KMS-11 (cell line): Measurements from ENCODE around the gene OGDHL.

Source experiments
- H2AFZ ChIP-seq: fragments of 200-600 bp; sonication (generic); 2 replicates; pipeline ENCODE4 v1.6.1; 2016; ENCODE audit warnings: antibody characterized with exemption, mixed run types, low read depth
- H3K27ac ChIP-seq: fragments of 200-600 bp; sonication (generic); 2 replicates; pipeline ENCODE4 v1.6.1; 2016; ENCODE audit warnings: mild to moderate bottlenecking, mixed run types
- H3K27me3 ChIP-seq: fragments of 200-600 bp; sonication (generic); 2 replicates; pipeline ENCODE4 v1.6.1; 2017; ENCODE audit warnings: mild to moderate bottlenecking, low read depth, mixed run types, moderate library complexity; ENCODE audit not compliant: insufficient read depth
- H3K36me3 ChIP-seq: fragments of 200-600 bp; sonication (generic); 2 replicates; pipeline ENCODE4 v1.6.1; 2017; ENCODE audit warnings: mild to moderate bottlenecking, mixed run types; ENCODE audit not compliant: insufficient read depth
- H3K4me1 ChIP-seq: fragments of 200-600 bp; sonication (generic); 2 replicates; pipeline ENCODE4 v1.6.1; 2016; ENCODE audit warnings: mild to moderate bottlenecking, low read depth, mixed run types; ENCODE audit not compliant: poor library complexity, severe bottlenecking
- H3K4me2 ChIP-seq: fragments of 200-600 bp; sonication (generic); 2 replicates; pipeline ENCODE4 v1.7.0; 2016; ENCODE audit warnings: mild to moderate bottlenecking, mixed run types
- H3K4me3 ChIP-seq: fragments of 200-600 bp; sonication (generic); IDR thresholded peaks from 2 replicates; pipeline ENCODE4 v1.6.1; 2017; ENCODE audit warnings: low read depth, low read length, mixed read lengths; ENCODE audit not compliant: insufficient read depth
- H3K79me2 ChIP-seq: fragments of 200-600 bp; sonication (generic); 2 replicates; pipeline ENCODE4 v1.6.1; 2016; ENCODE audit warnings: low read depth, mixed run types; ENCODE audit not compliant: insufficient read depth
- H3K9ac ChIP-seq: fragments of 200-600 bp; sonication (generic); 2 replicates; pipeline ENCODE4 v1.6.1; 2016; ENCODE audit warnings: mild to moderate bottlenecking, mixed run types
- H4K20me1 ChIP-seq: fragments of 200-600 bp; sonication (generic); 2 replicates; pipeline ENCODE4 v1.6.1; 2016; ENCODE audit warnings: mild to moderate bottlenecking, mixed run types; ENCODE audit not compliant: insufficient read depth
- TF ChIP-seq, protein P1 (sequence below): fragments of 200-600 bp; sonication (generic); conservative IDR thresholded peaks from 2 replicates; pipeline ENCODE4 v1.6.1; 2017; ENCODE audit warnings: low read depth, mild to moderate bottlenecking, antibody characterized with exemption, low read length, moderate library complexity, mixed read lengths

The OGDHL gene

DNA sequence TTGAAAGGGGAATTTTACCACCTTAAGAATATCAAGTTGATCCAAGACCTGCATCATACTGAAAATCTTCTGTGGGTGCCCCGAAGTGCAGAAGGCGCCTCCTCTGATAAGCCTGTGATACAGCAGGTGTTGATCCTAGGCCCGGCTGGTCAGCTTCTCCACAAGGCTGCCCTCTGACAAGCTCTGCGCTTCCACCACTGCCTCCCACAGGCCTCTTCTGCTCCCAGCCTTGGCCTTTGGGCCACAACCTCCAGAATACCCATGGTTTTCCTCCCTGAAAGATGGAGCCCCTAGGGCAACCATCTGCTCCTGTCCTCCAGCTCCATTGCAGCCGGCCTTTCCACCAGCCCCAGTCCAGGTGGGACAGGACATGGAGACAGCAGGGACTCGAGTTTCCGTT, 5.6 kb upstream of the OGDHL start:
- no peak overlapping the region for H3K4me3 ChIP-seq
- no peaks in the 10 kb centered on the region for H3K4me1 ChIP-seq
- H3K36me3 ChIP-seq: no peaks in the 10 kb centered on the region
- H3K4me2 ChIP-seq: no peak overlapping the region
- no peaks in the 10 kb centered on the region for H4K20me1 ChIP-seq
- H3K9ac ChIP-seq: no peak overlapping the region
- no peaks in the 10 kb centered on the region; the same call in 1 of the 2 replicates for H3K27me3 ChIP-seq
- TF ChIP-seq, protein P1, sequence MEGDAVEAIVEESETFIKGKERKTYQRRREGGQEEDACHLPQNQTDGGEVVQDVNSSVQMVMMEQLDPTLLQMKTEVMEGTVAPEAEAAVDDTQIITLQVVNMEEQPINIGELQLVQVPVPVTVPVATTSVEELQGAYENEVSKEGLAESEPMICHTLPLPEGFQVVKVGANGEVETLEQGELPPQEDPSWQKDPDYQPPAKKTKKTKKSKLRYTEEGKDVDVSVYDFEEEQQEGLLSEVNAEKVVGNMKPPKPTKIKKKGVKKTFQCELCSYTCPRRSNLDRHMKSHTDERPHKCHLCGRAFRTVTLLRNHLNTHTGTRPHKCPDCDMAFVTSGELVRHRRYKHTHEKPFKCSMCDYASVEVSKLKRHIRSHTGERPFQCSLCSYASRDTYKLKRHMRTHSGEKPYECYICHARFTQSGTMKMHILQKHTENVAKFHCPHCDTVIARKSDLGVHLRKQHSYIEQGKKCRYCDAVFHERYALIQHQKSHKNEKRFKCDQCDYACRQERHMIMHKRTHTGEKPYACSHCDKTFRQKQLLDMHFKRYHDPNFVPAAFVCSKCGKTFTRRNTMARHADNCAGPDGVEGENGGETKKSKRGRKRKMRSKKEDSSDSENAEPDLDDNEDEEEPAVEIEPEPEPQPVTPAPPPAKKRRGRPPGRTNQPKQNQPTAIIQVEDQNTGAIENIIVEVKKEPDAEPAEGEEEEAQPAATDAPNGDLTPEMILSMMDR: no peak
- no peak overlapping the region for H3K27ac ChIP-seq
- no peak overlapping the region for H2AFZ ChIP-seq
- H3K79me2 ChIP-seq: no peaks in the 10 kb centered on the region

DNA sequence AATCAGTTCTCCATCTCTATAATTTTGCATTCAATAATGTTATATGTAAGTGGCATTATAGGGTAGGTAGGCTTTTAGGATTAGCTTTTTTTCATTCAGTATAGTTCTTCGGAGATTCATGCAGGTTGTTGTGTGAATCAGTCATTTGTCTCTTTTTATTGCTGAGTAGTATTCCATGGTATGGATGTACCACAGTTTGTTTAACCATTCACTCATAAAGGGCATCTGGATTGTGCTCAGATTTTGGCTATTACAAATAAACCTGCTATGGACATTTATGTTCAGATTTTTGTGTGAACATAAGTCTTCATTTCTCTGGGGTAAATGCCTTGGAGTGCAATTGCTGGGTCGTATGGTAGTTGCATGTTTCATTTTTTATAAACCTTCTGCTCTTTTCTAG, 4.4 kb upstream of the OGDHL start:
- Histone ChIP-seq H3K4me3 (no peak overlapping the region), H3K36me3 (no peaks in the 10 kb centered on the region), H3K27ac (no peak overlapping the region), H3K9ac (no peak overlapping the region), H4K20me1 (no peaks in the 10 kb centered on the region), H3K4me2 (no peak overlapping the region), H3K27me3 (no peaks in the 10 kb centered on the region; the same call in 1 of the 2 replicates), H2AFZ (no peak overlapping the region), H3K4me1 (no peaks in the 10 kb centered on the region), H3K79me2 (no peaks in the 10 kb centered on the region)
- TF ChIP-seq, protein P1: no peak

DNA sequence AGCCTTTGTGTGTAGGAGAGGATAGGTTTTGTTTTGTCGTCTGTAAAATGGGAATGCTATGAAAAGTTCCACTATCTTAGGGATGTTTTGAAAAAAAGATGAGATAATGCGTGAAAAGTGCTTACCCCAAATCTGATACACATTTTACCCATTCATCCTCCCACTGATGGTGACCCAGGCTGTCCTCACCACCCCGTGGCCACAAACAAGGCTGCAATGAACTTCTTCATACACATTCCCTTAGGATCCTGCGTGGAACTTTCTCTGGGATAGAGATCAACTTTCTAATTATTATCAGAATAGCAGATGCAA, 399 bp upstream of the OGDHL start:
- Histone ChIP-seq H3K27me3 (no peaks in the 10 kb centered on the region; the same call in 1 of the 2 replicates), H2AFZ (peak overlapping the region; percentile 64), H4K20me1 (no peaks in the 10 kb centered on the region), H3K36me3 (no peaks in the 10 kb centered on the region), H3K4me1 (no peaks in the 10 kb centered on the region), H3K4me2 (peak overlapping the region; percentile 50; the same call in 1 of the 2 replicates), H3K9ac (no peak overlapping the region), H3K4me3 (no peak overlapping the region), H3K79me2 (no peaks in the 10 kb centered on the region), H3K27ac (no peak overlapping the region)
- TF ChIP-seq, protein P1: no peak

DNA sequence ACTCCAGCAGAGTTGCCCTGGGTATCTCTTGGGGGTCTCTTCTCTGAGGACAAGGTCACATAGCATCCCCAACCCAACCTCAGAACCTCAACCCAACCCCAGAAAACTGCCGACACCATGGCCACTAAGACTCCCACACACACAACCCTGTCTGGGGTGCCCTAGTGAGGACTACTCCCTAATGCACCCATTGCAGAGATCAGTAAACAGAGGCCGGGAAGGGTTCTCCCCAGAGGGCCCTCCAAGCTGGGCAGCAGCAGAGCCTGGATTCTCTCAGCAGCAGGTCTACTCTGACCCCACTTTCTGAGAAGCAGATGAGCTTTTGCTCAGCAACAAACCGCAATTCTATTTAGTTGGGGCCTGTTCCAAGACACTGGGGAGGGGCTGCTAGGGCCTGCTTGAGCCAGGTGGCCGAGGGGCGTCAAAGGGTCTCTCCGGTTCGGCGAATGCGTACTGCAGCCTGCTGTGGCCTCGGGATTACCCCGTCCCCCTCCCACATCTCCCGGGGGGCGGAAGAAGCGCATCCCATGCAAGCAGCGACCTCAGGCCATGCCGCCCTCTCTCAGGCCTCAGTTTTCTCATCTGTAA, 828 bp downstream of the OGDHL start:
- Histone ChIP-seq H3K4me2 (peak overlapping the region; percentile 50; the same call in 1 of the 2 replicates), H2AFZ (no peak overlapping the region), H3K4me3 (no peak overlapping the region), H3K27me3 (no peaks in the 10 kb centered on the region; the same call in 1 of the 2 replicates), H3K36me3 (no peaks in the 10 kb centered on the region), H3K27ac (no peak overlapping the region), H4K20me1 (no peaks in the 10 kb centered on the region), H3K4me1 (no peaks in the 10 kb centered on the region), H3K9ac (peak overlapping the region; percentile 41; the same call in 1 of the 2 replicates), H3K79me2 (no peaks in the 10 kb centered on the region)
- TF ChIP-seq, protein P1: no peak
